ENCODE results near the gene MRM2. TPM values are rescaled to one million over a fixed set of nuclear protein-coding genes. Genes with fewer than 3 reads are reported as not detected.
A peak's percentile ranks its signal among the peaks of the same experiment; 100 is the strongest.

MRM2 gene
- total RNA-seq, 2 experiments from 2014 or later, result 45.1 to 52.3 TPM

DNA sequence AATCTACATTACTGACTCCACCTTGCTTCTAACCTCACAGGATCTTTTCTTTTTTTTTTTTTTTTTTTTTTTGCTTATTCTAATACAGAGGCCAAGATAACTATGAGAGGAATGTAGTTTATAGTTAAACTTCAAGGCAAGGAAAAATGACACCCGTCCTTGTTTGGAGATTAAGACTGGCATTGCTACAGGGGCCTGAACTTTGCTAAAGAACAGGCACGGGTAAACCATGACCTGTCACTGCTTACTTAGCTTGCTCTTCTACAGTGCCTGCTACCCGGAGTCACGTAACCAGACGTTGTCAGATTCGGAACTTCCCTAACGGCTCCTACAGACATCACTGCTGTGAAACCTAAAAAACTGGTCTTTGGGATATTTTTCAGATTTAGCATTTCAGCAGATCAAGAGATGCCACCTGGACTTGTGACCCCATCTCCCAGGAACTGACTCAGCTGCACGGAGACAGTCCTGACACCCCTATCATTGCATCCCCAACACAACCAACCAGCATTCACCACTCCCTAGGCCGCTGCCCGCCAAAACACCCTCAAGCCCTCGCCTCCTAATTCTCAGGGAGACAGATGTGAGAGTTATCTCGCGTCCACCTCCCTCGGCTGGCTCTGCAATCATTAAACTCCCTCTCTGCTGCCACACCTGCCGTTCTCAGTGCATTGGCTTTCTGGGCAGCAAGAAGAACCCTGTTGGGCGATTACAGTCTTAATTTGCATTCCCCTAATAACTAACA, 36.8 kb downstream of the MRM2 start:
- no peak for DNase-seq (ENCODE audit: low spot score)
- peaks cover 10% of the 10 kb centered on the region for H3K4me1 ChIP-seq (ENCODE audit: insufficient read depth, low read length, poor library complexity, severe bottlenecking)
- H3K27ac ChIP-seq (ENCODE audit: low read depth, low read length, poor library complexity, severe bottlenecking), result no peak overlapping the region
- H3K36me3 ChIP-seq (ENCODE audit: insufficient read depth, low read length), result peaks cover 60% of the 10 kb centered on the region
- H4K20me1 ChIP-seq (ENCODE audit: insufficient read depth, low read length), result no peaks in the 10 kb centered on the region
- no peaks in the 10 kb centered on the region for H3K9me2 ChIP-seq (ENCODE audit: insufficient read depth, low read length)
- no peaks in the 10 kb centered on the region for H3K9me3 ChIP-seq (ENCODE audit: low read length)
- BruUV-seq (replicated peaks), result no TSS peak
- TF ChIP-seq EZH2phosphoT487 (IDR thresholded peaks at IDR 0.05; ENCODE audit: borderline replicate concordance, low read depth, low read length) (no peak), CTCF (conservative IDR thresholded peaks at IDR 0.05; ENCODE audit: low read length) (no peak)
- no peak overlapping the region for H3K4me2 ChIP-seq (ENCODE audit: low read length)
- no peak overlapping the region for H2AFZ ChIP-seq (ENCODE audit: low read length)
- ChIA-PET POLR2A (interaction anchor here (0.7 kb wide), 2 partner anchors 198 to 551 kb away, joined by 4 to 9 read pairs; no protein-coding TSS in a partner anchor), CTCF (ENCODE audit: unreplicated experiment) (no interaction called here)
- H3K79me2 ChIP-seq (ENCODE audit: insufficient read depth, low read depth, low read length), result no peaks in the 10 kb centered on the region
- intact Hi-C loops (cut with micrococcal nuclease; ENCODE audit: unreplicated experiment), result loop anchor here (5.0 kb wide), 1 partner anchor 628 kb away; no protein-coding TSS in a partner anchor
- H3K4me3 ChIP-seq (ENCODE audit: low read depth, low read length, poor library complexity, severe bottlenecking), result no peak overlapping the region

DNA sequence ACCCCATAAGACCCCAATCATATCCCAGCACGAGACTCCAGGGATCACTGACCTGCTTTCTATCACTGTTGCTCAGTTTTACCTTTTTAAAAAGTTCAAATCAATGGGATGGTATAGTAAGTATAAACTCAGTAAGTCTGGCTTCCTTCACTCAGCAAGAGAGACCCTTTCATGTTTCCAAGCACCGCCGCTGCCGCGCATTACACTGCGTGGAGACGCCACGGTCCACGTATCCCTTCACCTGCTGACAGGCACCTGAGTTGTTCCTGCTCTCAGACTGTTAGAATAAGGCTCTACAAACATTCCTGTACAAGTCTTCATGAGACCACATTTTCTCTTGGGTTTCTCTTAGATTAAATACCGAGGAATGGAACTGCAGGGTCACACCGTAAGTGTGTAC, 37.6 kb downstream of the MRM2 start:
- no peak overlapping the region for H3K27ac ChIP-seq (ENCODE audit: low read depth, low read length, poor library complexity, severe bottlenecking)
- CTCF ChIA-PET (ENCODE audit: unreplicated experiment), result no interaction called here
- H3K9me3 ChIP-seq (ENCODE audit: low read length), result no peaks in the 10 kb centered on the region
- intact Hi-C loops (cut with micrococcal nuclease; ENCODE audit: unreplicated experiment), result no loop called here
- H3K4me1 ChIP-seq (ENCODE audit: insufficient read depth, low read length, poor library complexity, severe bottlenecking), result peaks cover 10% of the 10 kb centered on the region
- POLR2A ChIA-PET, result no interaction called here
- no peak overlapping the region for H3K4me2 ChIP-seq (ENCODE audit: low read length)
- no peak overlapping the region for H2AFZ ChIP-seq (ENCODE audit: low read length)
- no peak for TF ChIP-seq EZH2phosphoT487 (IDR thresholded peaks at IDR 0.05; ENCODE audit: borderline replicate concordance, low read depth, low read length)
- no peak for TF ChIP-seq CTCF (conservative IDR thresholded peaks at IDR 0.05; ENCODE audit: low read length)
- no TSS peak for BruUV-seq (replicated peaks)
- no peaks in the 10 kb centered on the region for H3K79me2 ChIP-seq (ENCODE audit: insufficient read depth, low read depth, low read length)
- H3K4me3 ChIP-seq (ENCODE audit: low read depth, low read length, poor library complexity, severe bottlenecking), result no peak overlapping the region
- H4K20me1 ChIP-seq (ENCODE audit: insufficient read depth, low read length), result no peaks in the 10 kb centered on the region
- no peak for DNase-seq (ENCODE audit: low spot score)
- H3K36me3 ChIP-seq (ENCODE audit: insufficient read depth, low read length), result peaks cover 65% of the 10 kb centered on the region
- no peaks in the 10 kb centered on the region for H3K9me2 ChIP-seq (ENCODE audit: insufficient read depth, low read length)

DNA sequence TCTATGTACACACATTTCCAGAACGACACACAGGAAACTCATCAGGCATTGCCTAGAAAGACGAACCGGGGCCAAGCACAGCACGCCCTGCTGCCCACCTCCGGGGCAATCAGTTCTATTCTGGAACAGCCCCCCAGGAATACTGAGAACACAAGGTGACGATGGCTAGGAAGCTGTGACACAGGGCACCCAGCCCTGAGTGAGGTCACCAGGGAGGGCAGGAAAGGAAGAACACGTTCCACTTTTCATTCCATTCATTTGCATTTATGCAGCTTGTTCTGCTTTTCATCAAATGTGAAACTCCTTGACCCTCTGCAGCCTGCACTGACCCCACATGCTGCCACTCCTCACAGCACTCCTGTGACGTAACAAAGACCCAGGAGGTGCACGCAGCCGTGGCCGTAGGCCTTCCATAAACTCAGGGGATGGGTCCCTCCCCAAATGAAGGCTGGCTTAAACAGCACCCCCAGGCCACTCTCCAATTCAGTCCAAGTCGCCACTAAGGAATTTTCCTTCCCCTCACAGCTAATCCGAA, 38.2 kb downstream of the MRM2 start:
- peak overlapping the region; percentile 22; the same call in 1 of the 2 replicates for H3K4me2 ChIP-seq (ENCODE audit: low read length)
- POLR2A ChIA-PET, result interaction anchor here (0.7 kb wide), 1 partner anchor 308 kb away, joined by 3 read pairs; no protein-coding TSS in a partner anchor
- CTCF ChIA-PET (ENCODE audit: unreplicated experiment), result no interaction called here

More for the DNA sequence above, 38.2 kb downstream of the MRM2 start:
- Histone ChIP-seq H3K4me3 (ENCODE audit: low read depth, low read length, poor library complexity, severe bottlenecking) (no peak overlapping the region), H3K4me1 (ENCODE audit: insufficient read depth, low read length, poor library complexity, severe bottlenecking) (peaks cover 10% of the 10 kb centered on the region), H3K36me3 (ENCODE audit: insufficient read depth, low read length) (peaks cover 65% of the 10 kb centered on the region), H4K20me1 (ENCODE audit: insufficient read depth, low read length) (no peaks in the 10 kb centered on the region), H2AFZ (ENCODE audit: low read length) (no peak overlapping the region), H3K79me2 (ENCODE audit: insufficient read depth, low read depth, low read length) (no peaks in the 10 kb centered on the region), H3K9me3 (ENCODE audit: low read length) (no peaks in the 10 kb centered on the region), H3K9me2 (ENCODE audit: insufficient read depth, low read length) (no peaks in the 10 kb centered on the region), H3K27ac (ENCODE audit: low read depth, low read length, poor library complexity, severe bottlenecking) (no peak overlapping the region)
- no peak for TF ChIP-seq EZH2phosphoT487 (IDR thresholded peaks at IDR 0.05; ENCODE audit: borderline replicate concordance, low read depth, low read length)
- no peak for TF ChIP-seq CTCF (conservative IDR thresholded peaks at IDR 0.05; ENCODE audit: low read length)
- BruUV-seq (replicated peaks), result no TSS peak
- intact Hi-C loops (cut with micrococcal nuclease; ENCODE audit: unreplicated experiment), result no loop called here
- DNase-seq (ENCODE audit: low spot score), result peak; percentile 20

All from OCI-LY7 (cell line).